Middle frontal gyrus (tissue), 1 donor: Measurements from ENCODE around the gene ARL14.

ENCODE experiments used
- DNase-seq: peaks from one replicate; pipeline ENCODE4 v3.0.0-alpha.2; 2015; ENCODE audit warnings: low spot score; ENCODE audit errors: extremely low spot score

Gene ARL14

GRCh38 chr3:160720123-160720746 is 43.3 kb downstream of the ARL14 start:
- no peak for DNase-seq

- DNase-seq, result no peak
Observed at GRCh38 chr3:160722331-160722730, 45.4 kb downstream of the ARL14 start.

- no peak for DNase-seq
Observed at GRCh38 chr3:160725338-160725737, 48.4 kb downstream of the ARL14 start.
